IPS-20b (cell line): Measurements from ENCODE around the gene AIPL1.

Experiments
- H3K27ac ChIP-seq: one replicate; pipeline ENCODE4 v1.5.1; 2013; ENCODE audit warnings: low read length
- H3K27me3 ChIP-seq: 2 replicates; pipeline ENCODE4 v1.6.1; 2013; ENCODE audit warnings: mild to moderate bottlenecking, low read length, inconsistent platforms; ENCODE audit not compliant: insufficient read depth
- H3K36me3 ChIP-seq: 2 replicates; pipeline ENCODE4 v1.6.1; 2013; ENCODE audit warnings: low read depth, mild to moderate bottlenecking, inconsistent platforms, low read length, moderate library complexity; ENCODE audit not compliant: insufficient read depth
- H3K4me1 ChIP-seq: 2 replicates; pipeline ENCODE4 v1.6.1; 2013; ENCODE audit warnings: mild to moderate bottlenecking, control low read depth, inconsistent platforms, low read length, moderate library complexity; ENCODE audit not compliant: insufficient read depth
- H3K4me3 ChIP-seq: 2 replicates; pipeline ENCODE4 v1.5.1; 2013; ENCODE audit warnings: mild to moderate bottlenecking, low read length, inconsistent platforms
- H3K9ac ChIP-seq: 2 replicates; pipeline ENCODE4 v1.6.1; 2013; ENCODE audit warnings: low read depth, mild to moderate bottlenecking, inconsistent platforms, low read length, moderate library complexity
- H3K9me3 ChIP-seq: 2 replicates; pipeline ENCODE4 v1.6.1; 2013; ENCODE audit warnings: mild to moderate bottlenecking, low read depth, low read length, inconsistent platforms; ENCODE audit not compliant: insufficient read depth

Gene AIPL1

DNA sequence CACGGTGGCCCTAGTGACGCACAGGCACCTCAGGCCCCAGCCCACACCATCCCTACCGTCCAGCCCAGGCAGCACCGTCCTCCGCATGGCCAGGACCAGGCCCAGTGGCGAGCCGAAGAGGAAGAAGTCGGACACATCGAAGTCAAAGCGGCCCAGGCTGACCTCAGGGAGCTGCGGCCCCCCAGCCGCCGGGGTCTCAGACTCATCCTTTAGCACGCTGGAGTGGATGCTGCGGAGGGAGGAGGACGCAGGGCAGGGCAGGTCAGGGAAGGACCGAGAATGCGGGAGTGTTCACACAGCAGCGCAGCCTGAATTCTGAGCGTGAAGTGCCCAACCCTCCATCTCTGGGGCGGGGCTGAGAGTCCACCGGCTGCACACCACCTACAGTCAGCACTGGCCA, 39.5 kb upstream of the AIPL1 start:
- H3K36me3 ChIP-seq, result no peaks in the 10 kb centered on the region
- H3K9ac ChIP-seq, result no peak overlapping the region
- no peaks in the 10 kb centered on the region for H3K27me3 ChIP-seq
- H3K9me3 ChIP-seq, result no peaks in the 10 kb centered on the region
- no peak overlapping the region for H3K27ac ChIP-seq
- no peak overlapping the region for H3K4me3 ChIP-seq
- H3K4me1 ChIP-seq, result peaks cover 9% of the 10 kb centered on the region; the same call in 1 of the 2 replicates

DNA sequence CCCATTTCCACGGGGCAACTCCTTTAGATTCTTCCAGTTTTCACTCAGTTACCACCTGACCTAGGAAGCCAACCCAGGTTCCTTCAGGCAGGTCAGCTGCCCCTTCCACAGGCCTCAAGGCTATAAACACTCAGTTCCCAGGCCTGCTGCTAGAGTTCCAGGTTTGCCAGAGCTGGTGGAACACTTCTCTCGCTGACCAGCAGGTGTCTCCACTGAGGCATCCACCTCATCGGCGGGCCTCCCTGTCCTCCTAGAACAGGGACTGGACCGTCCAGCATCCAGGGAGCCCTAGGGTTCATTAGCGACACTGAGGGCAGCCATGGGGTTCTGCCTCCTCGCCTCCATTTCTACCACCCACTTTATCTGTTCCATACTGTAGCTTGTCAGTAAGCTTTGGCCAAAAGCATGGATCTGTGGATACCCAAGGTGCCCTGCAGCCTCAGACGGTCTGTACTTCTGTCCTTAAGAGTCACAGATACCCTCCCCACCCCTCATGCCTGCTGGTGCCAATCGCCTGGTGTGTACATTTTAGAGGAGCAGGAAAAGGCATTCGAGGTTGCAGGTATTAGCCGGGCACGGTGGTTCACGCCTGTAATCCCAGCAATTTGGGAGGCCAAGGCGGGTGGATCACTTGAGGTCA, 38.3 kb upstream of the AIPL1 start:
- Histone ChIP-seq H3K27me3 (no peaks in the 10 kb centered on the region), H3K4me3 (no peak overlapping the region), H3K4me1 (peaks cover 9% of the 10 kb centered on the region; the same call in 1 of the 2 replicates), H3K27ac (no peak overlapping the region), H3K9me3 (no peaks in the 10 kb centered on the region), H3K9ac (no peak overlapping the region), H3K36me3 (no peaks in the 10 kb centered on the region)

DNA sequence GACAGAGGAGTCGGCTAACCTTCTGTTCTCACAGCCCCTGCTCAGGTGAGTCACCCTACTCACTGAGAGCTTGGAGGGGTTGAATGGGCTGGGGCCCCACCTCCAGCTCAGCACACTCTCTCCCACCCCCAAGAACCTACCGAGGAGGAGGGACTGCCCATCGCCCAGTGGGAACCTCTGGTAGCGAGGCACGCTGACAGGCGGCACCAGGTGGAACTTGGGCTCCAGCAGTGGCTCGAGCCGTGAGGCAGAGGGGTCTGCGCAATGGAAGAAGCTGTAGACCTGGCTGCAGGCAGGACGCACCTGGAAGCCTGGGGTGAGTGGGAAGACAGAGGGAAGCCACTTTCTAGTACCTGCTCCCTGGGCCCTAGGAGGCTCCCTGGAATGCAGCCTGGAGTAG, 37.6 kb upstream of the AIPL1 start:
- no peaks in the 10 kb centered on the region for H3K36me3 ChIP-seq
- no peak overlapping the region for H3K27ac ChIP-seq
- no peak overlapping the region for H3K4me3 ChIP-seq
- H3K4me1 ChIP-seq, result peaks cover 9% of the 10 kb centered on the region; the same call in 1 of the 2 replicates
- H3K9ac ChIP-seq, result no peak overlapping the region
- H3K9me3 ChIP-seq, result no peaks in the 10 kb centered on the region
- H3K27me3 ChIP-seq, result no peaks in the 10 kb centered on the region

DNA sequence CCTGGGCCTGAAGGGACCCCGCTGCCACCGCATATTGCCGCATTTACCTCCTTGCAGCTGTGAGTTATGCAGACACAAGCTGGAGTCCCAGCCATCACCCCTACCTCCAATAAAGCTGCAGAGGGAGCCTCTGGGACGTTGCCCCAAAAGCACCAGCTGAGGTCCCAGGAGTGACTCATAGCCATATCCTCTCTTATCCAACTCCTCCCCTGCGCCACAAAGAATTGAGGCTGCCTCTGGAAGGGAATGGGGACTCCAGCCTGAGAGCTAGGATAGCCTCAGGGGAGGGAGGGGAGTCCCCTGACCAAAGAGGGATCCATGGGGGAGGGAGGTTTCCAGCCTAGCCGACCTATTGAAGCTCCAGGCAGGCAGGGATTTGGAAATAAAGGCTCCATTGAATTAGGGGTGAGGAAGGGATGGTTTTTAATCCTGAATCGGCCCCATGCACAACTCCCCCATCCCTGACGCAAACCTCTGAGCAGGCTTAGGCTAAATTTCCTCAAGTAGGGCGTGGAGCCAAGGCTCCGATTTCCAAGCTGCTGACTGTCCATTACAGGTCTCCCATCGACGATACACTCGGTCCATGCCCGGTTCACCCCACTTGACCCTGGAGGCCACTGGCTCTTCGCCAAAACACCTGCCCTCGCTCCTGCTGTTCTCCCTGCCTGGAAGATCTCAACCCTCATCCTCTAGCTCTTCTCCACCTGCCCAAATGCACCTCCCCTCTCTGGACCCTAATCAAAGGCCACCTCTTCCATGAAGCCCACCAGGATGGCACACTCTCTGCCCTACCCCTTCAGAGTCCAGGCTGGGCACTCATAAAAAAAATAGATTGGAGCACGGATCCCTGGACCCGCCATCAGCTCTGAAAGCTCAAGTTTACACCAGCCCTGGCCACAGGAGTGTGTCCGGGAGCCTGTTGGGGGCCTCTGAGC, 36.9 kb upstream of the AIPL1 start:
- H3K27ac ChIP-seq, result no peak overlapping the region
- H3K27me3 ChIP-seq, result no peaks in the 10 kb centered on the region
- no peaks in the 10 kb centered on the region; the same call in 1 of the 2 replicates for H3K9me3 ChIP-seq
- H3K4me3 ChIP-seq, result no peak overlapping the region
- H3K36me3 ChIP-seq, result no peaks in the 10 kb centered on the region
- no peak overlapping the region for H3K9ac ChIP-seq
- peaks cover 9% of the 10 kb centered on the region; the same call in 1 of the 2 replicates for H3K4me1 ChIP-seq

DNA sequence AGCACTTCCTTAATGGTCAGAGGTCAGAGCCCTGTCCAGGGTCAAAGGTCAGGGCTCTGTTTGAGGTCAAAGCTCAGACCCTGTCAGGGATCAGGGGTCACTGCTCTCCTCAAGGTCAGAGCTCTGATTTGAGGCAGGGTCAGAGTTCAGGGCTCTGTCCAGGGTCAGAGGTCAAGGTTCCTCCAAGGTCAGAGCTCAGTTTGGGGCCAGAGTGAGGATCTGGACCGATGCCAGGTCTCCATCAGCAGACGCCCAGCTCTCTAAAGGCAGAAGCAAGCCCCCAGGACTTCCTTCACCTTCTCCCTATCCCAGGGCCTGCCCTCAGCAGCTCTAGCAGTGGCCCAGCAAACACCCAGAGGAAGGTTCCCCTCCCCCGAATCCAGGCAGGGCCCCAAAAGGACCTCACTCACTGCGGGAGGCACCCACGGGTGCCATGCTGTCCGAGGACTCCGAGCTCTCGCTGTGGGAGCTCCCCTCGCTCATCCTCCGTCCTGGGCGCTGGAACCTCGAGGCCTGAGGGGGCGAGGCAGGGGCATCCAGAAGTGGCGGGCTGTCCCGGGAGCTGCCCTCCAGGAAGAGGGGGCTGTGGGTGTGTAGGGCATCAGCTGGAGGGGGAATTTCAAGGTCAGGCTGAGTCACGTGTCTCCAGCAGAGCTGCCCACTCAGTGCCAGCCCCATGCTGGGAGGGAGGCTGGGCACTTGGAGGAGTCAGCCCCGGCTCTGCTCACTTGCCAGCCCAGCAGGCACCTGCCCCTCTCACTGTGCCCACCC, 36.0 kb upstream of the AIPL1 start:
- Histone ChIP-seq H3K27ac (no peak overlapping the region), H3K27me3 (no peaks in the 10 kb centered on the region), H3K9me3 (no peaks in the 10 kb centered on the region; the same call in 1 of the 2 replicates), H3K36me3 (no peaks in the 10 kb centered on the region), H3K4me3 (no peak overlapping the region), H3K4me1 (peaks cover 9% of the 10 kb centered on the region; the same call in 1 of the 2 replicates), H3K9ac (no peak overlapping the region)

DNA sequence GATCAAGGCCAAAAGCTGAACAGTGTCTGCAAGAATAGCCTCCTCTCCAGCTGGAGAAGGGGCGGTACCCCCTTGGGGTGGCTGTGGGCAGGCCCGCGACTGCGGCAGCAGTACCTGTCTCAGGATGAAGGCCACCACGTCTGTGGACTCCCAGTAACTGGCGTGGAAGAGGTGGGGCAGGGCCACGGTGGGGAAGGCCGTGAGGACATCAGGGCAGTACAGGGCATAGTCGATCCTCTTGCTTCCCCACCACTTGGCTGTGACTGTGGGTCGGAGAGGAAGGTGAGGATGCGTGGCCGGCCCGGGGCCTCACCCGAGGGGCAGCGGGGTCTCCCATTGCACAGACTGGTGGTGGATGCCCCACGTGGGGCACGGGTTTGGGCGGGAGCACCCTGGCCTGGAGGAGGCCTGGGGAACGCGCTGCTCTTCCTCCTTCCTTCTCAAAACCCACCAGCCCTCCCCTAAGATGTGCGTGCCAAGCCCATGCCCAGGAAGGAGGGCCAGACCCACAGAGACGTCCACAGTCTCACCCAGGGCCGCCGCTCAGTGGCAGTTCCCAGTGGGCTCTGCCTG, 35.3 kb upstream of the AIPL1 start:
- no peak overlapping the region for H3K9ac ChIP-seq
- H3K4me3 ChIP-seq, result no peak overlapping the region
- H3K36me3 ChIP-seq, result no peaks in the 10 kb centered on the region
- H3K27me3 ChIP-seq, result no peaks in the 10 kb centered on the region
- H3K27ac ChIP-seq, result no peak overlapping the region
- H3K9me3 ChIP-seq, result no peaks in the 10 kb centered on the region; the same call in 1 of the 2 replicates
- peaks cover 7% of the 10 kb centered on the region; the same call in 1 of the 2 replicates for H3K4me1 ChIP-seq

DNA sequence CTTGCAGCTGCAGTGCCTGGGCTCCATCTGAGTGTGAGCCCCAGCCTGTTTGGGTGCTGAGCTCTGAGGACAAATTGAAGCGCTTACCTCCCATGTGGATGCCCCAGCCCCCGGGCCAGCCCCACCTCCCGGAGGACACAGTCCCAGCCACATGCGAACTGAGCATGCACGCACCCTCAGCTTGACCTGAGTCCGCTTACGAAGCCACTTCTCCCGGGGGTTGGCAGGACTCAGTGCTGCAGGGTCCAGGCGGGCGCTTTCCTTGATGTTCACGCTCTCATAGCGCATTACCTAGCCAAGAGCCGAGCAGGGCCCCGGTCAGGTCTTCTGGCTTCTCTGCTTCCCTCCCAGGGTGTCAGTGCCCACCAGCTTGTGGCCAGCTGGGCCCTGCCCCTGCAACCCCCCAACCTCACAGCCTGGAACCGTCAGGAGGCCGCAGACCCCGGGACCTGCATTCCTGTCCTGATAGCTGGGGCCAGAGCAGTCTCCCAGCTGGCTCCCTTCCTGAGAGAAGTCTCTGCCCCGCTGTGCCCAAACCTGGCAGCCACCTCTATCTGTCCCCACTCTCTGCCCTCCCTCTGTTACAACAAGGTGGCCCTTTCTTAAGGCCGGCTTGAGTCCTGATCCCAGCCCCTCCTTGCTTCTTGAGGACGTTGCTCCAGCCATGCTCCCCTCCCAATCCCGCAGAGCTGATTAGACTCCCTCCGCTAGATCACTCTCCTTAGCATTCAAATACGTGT, 33.3 kb upstream of the AIPL1 start:
- no peaks in the 10 kb centered on the region; the same call in 1 of the 2 replicates for H3K9me3 ChIP-seq
- no peak overlapping the region for H3K4me3 ChIP-seq
- H3K9ac ChIP-seq, result no peak overlapping the region
- no peaks in the 10 kb centered on the region for H3K36me3 ChIP-seq
- H3K27me3 ChIP-seq, result no peaks in the 10 kb centered on the region
- peaks cover 7% of the 10 kb centered on the region for H3K4me1 ChIP-seq
- H3K27ac ChIP-seq, result no peak overlapping the region

DNA sequence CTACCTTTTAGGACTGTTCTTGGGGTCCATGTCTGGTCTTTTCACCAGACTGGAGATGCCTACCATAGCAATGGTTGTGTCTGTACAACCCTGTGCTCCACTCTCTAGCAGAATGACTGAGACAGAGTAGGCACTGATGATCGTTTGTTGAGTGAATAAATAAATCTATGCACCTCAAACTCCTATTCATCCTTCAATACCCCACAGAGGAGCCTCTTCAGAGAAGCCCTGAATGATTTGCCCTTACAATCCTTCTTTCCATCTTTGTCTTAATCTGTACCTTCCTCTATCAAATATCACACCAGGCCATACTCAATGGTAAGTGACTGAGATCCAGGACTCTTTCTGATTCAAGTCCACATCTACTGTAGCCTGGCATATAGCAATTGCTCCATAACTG, 32.6 kb upstream of the AIPL1 start:
- Histone ChIP-seq H3K4me3 (no peak overlapping the region), H3K9ac (no peak overlapping the region), H3K36me3 (no peaks in the 10 kb centered on the region), H3K4me1 (peaks cover 7% of the 10 kb centered on the region), H3K27me3 (no peaks in the 10 kb centered on the region), H3K9me3 (no peaks in the 10 kb centered on the region; the same call in 1 of the 2 replicates), H3K27ac (no peak overlapping the region)

DNA sequence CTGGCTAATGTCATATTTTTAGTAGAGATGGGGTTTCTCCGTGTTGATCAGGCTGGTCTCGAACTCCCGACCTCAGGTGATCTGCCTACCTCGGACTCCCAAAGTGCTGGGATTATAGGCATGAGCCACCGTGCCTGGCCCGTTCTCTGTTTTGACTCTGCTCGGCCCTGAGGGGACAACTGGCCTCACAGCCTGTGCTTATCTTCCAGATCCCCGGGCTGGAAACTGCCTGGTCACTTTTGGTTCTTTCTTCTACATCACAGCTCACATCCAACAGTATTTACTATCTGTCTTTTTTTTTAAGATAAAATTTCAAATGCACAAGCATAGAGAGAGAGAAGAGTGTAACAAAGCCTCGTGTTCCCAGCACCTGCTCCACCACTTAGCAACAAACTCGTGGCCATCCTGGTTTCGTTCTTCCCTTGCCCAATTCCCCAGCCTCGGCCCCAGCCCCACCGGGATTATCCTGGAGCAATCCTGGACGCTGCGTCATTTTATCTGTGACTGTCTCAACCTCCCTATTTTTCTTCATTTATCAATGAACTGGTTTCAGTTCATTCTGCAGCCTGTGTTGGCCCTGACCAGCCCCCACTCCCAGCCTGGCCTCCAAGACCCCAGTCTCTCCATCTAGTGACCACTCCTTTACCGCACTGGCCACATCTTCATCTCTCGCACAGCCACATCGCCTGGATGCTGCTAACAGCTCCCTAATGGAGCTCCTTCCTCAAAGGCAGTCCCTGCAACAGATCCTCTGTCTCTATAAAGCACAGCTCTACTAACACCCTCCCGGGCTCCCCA, 30.5 kb upstream of the AIPL1 start:
- Histone ChIP-seq H3K4me1 (peaks cover 17% of the 10 kb centered on the region; the same call in 1 of the 2 replicates), H3K9ac (no peak overlapping the region), H3K4me3 (no peak overlapping the region), H3K36me3 (no peaks in the 10 kb centered on the region), H3K27ac (no peak overlapping the region), H3K27me3 (no peaks in the 10 kb centered on the region), H3K9me3 (no peaks in the 10 kb centered on the region; the same call in 1 of the 2 replicates)

DNA sequence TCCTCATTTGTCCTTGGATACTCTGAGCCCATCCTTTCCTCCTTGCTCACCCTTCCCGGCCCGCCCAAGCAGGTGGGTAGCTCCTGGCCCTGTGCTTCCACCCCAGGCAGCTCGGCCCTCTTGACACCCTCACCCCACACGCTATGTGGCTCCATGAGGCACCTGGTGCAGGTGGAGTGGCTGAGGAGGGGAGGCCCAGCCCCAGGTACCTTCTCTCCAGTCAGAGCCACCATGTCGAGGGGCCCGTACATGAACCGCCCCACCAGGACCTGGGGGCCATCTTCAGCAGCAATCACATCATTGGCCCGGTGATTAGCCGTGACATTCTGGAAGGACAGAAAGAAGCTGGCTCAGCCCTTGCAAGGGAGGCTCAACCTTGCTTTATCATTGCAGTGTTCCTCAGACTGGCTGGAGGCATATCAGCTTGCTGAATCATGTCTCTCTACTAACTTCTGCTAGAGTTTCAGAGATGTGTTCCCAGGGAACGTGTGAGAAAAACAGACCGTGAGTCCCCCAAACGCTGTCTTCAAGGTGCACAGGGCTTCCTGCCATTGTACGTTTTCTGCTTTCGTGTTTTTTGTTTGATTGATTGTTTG, 29.6 kb upstream of the AIPL1 start:
- Histone ChIP-seq H3K36me3 (no peaks in the 10 kb centered on the region), H3K27me3 (no peaks in the 10 kb centered on the region), H3K4me1 (peaks cover 19% of the 10 kb centered on the region; the same call in 1 of the 2 replicates), H3K9ac (no peak overlapping the region), H3K4me3 (no peak overlapping the region), H3K9me3 (no peaks in the 10 kb centered on the region; the same call in 1 of the 2 replicates), H3K27ac (no peak overlapping the region)
